Suprapubic skin (tissue), 3 donors: Measurements from ENCODE around the gene NEU3.

Source experiments
- POLR2AphosphoS5 ChIP-seq, 3 donors: sonication (generic); formaldehyde crosslinking; IDR thresholded peaks; one replicate each; pipeline ENCODE4 v1.6.1; 2017; ENCODE audit warnings: antibody characterized with exemption in 3 of 3
- TF ChIP-seq, protein P1 (sequence below), 2 donors: fragments of 200-600 bp in 1 of 2; fragments of 450-650 bp in 1 of 2; sonication (generic) in 1 of 2; IDR thresholded peaks; one replicate each; pipeline ENCODE4 v1.5.1; 2016 to 2019; ENCODE audit warnings: antibody characterized with exemption in 2 of 2, mild to moderate bottlenecking in 1 of 2, moderate library complexity in 1 of 2

DNA sequence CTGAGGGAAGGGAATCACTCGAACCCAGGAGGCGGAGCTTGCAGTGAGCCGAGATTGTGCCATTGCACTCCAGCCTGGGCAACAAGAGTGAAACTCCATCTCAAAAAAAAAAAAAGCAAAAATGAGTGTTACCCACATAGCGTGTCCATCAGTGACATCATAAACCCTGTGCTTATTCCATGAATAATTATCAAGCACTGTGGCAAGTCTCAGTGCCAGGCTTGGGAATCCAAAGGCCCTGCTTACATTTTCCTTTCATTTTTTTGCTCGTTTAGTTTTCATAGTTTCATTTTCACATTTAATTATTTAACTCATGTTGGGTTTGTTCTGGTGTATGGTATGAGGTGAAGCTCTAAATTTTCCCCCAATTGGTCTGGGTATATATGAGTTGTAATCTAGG is 46.5 kb downstream of the NEU3 start:
- TF ChIP-seq, protein P1, sequence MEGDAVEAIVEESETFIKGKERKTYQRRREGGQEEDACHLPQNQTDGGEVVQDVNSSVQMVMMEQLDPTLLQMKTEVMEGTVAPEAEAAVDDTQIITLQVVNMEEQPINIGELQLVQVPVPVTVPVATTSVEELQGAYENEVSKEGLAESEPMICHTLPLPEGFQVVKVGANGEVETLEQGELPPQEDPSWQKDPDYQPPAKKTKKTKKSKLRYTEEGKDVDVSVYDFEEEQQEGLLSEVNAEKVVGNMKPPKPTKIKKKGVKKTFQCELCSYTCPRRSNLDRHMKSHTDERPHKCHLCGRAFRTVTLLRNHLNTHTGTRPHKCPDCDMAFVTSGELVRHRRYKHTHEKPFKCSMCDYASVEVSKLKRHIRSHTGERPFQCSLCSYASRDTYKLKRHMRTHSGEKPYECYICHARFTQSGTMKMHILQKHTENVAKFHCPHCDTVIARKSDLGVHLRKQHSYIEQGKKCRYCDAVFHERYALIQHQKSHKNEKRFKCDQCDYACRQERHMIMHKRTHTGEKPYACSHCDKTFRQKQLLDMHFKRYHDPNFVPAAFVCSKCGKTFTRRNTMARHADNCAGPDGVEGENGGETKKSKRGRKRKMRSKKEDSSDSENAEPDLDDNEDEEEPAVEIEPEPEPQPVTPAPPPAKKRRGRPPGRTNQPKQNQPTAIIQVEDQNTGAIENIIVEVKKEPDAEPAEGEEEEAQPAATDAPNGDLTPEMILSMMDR (IDR thresholded peaks at IDR 0.05) = no peak
- TF ChIP-seq POLR2AphosphoS5 (IDR thresholded peaks at IDR 0.05) = no peak
